ENCODE measurements around the gene EMP2. TPM values are rescaled to one million over a fixed set of nuclear protein-coding genes. Genes with fewer than 3 reads are reported as not detected.

The EMP2 gene
- total and polyA plus RNA-seq, 8 donors, result 5.5 to 13.7 (median 9.3) TPM

DNA sequence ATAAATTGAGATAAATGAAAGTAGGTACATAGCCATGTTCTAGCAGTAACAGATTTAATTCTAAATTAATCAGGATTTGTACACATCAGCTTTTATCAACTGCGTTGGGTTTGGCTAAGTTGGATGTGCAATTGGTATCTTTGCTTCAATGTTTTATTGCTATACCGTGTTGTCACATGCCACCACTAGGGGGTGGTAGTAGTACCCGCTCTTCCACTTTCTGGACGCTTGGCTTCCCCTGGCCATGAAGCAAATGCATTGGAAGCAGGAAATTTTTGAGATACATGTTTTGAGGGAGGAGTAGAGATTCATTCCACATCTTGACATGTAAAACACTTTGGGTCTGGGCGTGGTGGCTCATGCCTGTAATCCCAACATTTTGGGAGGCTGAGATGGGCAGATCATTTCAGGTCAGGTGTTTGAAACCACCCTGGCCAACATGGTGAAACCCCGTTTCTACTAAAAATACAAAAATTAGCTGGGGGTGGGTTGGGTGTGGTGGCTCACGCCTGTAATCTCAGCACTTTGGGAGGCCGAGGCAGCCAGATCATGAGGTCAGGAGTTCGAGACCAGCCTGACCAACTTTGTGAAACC, 58.6 kb downstream of the EMP2 start:
- peak; percentile 66 to 97 (median 90) for ATAC-seq
- peak; percentile 56 for FAIRE-seq
- H3K27me3 ChIP-seq, result no peaks in the 10 kb centered on the region

DNA sequence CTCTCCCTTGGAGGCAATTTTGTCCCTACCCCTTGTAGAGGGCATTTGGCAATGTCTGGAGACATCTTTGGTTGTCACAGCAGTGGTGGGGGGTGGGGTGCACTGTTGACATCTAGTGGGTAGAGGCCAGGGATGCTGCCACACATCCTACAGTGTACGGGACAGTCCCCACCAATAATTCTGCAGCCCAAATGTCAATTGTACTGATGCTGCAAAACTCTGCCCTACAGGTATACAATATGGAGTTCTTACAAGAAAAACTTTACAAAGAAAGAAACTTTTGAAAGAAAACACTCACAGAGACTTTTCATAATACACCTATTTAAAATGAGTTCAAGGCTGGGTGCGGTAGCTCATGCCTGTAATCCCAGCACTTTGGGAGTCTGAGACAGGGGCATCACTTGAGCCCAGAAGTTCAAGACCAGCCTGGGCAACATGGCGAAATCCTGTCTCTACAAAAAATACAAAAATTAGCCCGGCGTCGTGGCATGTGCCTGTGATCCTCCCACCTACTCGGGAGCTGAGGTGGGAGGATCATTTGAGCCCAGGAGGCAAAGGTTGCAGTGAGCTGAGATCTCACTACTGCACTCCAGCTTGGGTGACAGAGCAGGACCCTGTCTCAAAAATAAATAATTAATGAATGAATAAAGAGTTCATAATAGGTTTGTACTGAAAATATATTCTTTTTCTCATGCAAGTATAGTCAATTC, 59.4 kb downstream of the EMP2 start:
- no peak overlapping the region for H3K27ac ChIP-seq

More for the DNA sequence above, 58.6 kb downstream of the EMP2 start:
- Histone ChIP-seq H3K36me3 (no peaks in the 10 kb centered on the region), H3K27ac (no peak overlapping the region), H3K4me3 (no peak overlapping the region), H3K9me3 (no peaks in the 10 kb centered on the region), H3K4me1 (peaks cover 0 to 8% (median 0%) of the 10 kb centered on the region in 3 donors)
- TF ChIP-seq, protein P1, sequence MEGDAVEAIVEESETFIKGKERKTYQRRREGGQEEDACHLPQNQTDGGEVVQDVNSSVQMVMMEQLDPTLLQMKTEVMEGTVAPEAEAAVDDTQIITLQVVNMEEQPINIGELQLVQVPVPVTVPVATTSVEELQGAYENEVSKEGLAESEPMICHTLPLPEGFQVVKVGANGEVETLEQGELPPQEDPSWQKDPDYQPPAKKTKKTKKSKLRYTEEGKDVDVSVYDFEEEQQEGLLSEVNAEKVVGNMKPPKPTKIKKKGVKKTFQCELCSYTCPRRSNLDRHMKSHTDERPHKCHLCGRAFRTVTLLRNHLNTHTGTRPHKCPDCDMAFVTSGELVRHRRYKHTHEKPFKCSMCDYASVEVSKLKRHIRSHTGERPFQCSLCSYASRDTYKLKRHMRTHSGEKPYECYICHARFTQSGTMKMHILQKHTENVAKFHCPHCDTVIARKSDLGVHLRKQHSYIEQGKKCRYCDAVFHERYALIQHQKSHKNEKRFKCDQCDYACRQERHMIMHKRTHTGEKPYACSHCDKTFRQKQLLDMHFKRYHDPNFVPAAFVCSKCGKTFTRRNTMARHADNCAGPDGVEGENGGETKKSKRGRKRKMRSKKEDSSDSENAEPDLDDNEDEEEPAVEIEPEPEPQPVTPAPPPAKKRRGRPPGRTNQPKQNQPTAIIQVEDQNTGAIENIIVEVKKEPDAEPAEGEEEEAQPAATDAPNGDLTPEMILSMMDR (IDR thresholded peaks at IDR 0.05), result peak; percentile 24 to 84 (median 77)
- DNase-seq, result peak in 3 of 6 donors; percentile 47 to 69 (median 60)
- intact Hi-C loops (cut with DNase I), result loop anchor here in 1 of 3 donors (5.0 kb wide), 1 partner anchor 216 kb away; no protein-coding TSS in a partner anchor
- 50 to 58% methylated on average over 9 of the region's 9 CpGs for WGBS, 2 donors

DNA sequence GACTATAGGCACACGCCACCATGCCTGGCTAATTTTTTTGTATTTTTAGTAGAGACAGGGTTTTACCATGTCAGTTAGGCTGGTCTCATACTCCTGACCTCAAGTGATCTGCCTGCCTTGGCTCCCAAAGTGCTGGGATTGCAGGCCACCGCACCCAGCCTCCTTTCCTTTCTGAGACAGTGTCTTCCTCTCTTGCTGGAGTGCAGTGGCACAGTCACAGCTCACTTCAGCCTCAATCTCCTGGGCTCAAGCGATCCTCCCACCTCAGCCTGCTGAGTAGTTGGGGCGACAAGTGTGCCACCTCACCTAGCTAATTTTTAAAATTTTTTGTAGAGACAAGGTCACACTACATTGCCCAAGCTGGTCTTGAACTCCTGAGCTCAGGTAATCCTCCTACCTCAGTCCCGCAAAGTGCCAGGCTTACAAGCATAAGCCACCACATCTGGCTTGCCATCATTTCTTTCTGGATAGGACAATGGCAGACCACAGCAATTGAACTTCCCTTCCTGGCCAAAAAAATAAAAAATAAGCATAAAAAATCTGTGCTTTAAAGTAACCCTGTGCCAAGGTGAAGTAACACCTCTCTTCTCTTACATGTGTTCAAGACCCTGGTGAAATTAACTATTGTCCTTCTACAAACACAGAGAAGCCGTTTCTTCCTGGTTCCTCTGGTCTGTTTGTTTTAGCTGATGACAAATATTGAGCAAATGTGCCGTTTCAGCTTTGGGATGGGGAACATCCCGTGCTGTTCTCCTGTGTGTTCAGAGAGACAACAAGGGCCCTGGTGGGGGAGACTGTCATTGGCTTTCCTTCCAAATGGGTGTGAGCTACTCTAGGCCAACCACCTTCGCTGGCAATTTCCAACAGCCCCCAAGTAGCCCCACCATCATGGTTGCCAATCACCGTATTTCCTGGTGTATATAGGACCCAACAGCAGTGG, 60.2 kb downstream of the EMP2 start:
- peak; percentile 52 to 82 (median 60) for ATAC-seq
- H3K4me1 ChIP-seq, result peaks cover 0 to 8% (median 3%) of the 10 kb centered on the region in 3 donors
- H3K9me3 ChIP-seq, result no peaks in the 10 kb centered on the region
- DNase-seq, result no peak
- no peaks in the 10 kb centered on the region for H3K36me3 ChIP-seq
- WGBS, 2 donors, result 63 to 70% methylated on average over 10 of the region's 10 CpGs
- no peak overlapping the region for H3K4me3 ChIP-seq
- intact Hi-C loops (cut with DNase I), result loop anchor here in 2 of 3 donors (5.0 kb wide), 1 partner anchor 217 kb away; no protein-coding TSS in a partner anchor
- no peak overlapping the region for H3K27ac ChIP-seq
- no peaks in the 10 kb centered on the region for H3K27me3 ChIP-seq
- FAIRE-seq, result no peak
- TF ChIP-seq, protein P1 (IDR thresholded peaks at IDR 0.05), result no peak

More for the DNA sequence above, 59.4 kb downstream of the EMP2 start:
- Histone ChIP-seq H3K36me3 (no peaks in the 10 kb centered on the region), H3K27me3 (no peaks in the 10 kb centered on the region), H3K4me1 (peaks cover 0 to 8% (median 0%) of the 10 kb centered on the region in 3 donors), H3K4me3 (no peak overlapping the region), H3K9me3 (no peaks in the 10 kb centered on the region)
- TF ChIP-seq, protein P1 (IDR thresholded peaks at IDR 0.05), result no peak
- DNase-seq (no peak), ATAC-seq (no peak), FAIRE-seq (no peak)
- intact Hi-C loops (cut with DNase I), result loop anchor here in 1 of 3 donors (5.0 kb wide), 1 partner anchor 216 kb away; no protein-coding TSS in a partner anchor
- 74 to 86% methylated on average over 7 of the region's 7 CpGs for WGBS, 2 donors

DNA sequence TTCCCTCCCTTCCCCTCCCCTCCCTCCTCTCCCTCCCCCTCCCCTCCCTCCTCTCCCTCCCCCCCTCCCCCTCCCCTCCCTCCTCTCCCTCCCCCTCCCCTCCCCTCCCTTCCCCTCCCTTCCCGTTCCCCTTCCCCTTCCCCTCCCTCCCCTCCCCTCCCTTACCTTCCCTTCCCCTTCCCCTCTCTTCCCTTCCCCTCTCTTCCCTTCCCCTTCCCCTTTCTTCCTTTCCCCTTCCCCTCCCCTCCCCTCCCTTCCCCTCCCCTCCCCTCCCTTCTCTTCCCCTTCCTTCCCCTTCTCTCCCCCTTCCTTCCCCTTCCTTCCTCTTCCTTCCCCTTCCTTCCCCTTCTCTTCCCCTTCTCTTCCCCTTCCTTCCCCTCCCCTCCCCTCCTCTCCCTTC, 61.1 kb downstream of the EMP2 start:
- intact Hi-C loops (cut with DNase I), result loop anchor here in 1 of 3 donors (5.0 kb wide), 1 partner anchor 218 kb away; no protein-coding TSS in a partner anchor
- Histone ChIP-seq H3K4me3 (no peak overlapping the region), H3K36me3 (no peaks in the 10 kb centered on the region), H3K27me3 (no peaks in the 10 kb centered on the region), H3K4me1 (peaks cover 0 to 16% (median 10%) of the 10 kb centered on the region in 3 donors), H3K9me3 (no peaks in the 10 kb centered on the region), H3K27ac (no peak overlapping the region)
- ATAC-seq, result no peak
- DNase-seq, result no peak
- FAIRE-seq, result no peak
- WGBS, 2 donors, result no CpG with 5 or more reads among the region's 1 CpG
- TF ChIP-seq, protein P1 (IDR thresholded peaks at IDR 0.05), result no peak
